HFF-Myc (cell line): Measurements from ENCODE around the gene LRRFIP1.

ENCODE experiments used
- DNase-seq: peaks from one replicate; pipeline ENCODE4 v3.0.0-alpha.2; 2011; ENCODE audit warnings: low read depth; ENCODE audit errors: extremely low read depth
- H3K4me3 ChIP-seq: replicated peaks from 2 replicates; pipeline ENCODE4 v1.5.1; 2011; ENCODE audit warnings: low read depth, mild to moderate bottlenecking, control low read depth, low read length
- TF ChIP-seq, protein P1 (sequence below): IDR thresholded peaks from 2 replicates; pipeline ENCODE4 v1.5.1; 2012; ENCODE audit warnings: mild to moderate bottlenecking, low read depth, low read length, control low read depth; ENCODE audit errors: missing control alignments

LRRFIP1 gene

GRCh38 chr2:237739101-237739500 is 111.7 kb downstream of the LRRFIP1 start:
- TF ChIP-seq, protein P1, sequence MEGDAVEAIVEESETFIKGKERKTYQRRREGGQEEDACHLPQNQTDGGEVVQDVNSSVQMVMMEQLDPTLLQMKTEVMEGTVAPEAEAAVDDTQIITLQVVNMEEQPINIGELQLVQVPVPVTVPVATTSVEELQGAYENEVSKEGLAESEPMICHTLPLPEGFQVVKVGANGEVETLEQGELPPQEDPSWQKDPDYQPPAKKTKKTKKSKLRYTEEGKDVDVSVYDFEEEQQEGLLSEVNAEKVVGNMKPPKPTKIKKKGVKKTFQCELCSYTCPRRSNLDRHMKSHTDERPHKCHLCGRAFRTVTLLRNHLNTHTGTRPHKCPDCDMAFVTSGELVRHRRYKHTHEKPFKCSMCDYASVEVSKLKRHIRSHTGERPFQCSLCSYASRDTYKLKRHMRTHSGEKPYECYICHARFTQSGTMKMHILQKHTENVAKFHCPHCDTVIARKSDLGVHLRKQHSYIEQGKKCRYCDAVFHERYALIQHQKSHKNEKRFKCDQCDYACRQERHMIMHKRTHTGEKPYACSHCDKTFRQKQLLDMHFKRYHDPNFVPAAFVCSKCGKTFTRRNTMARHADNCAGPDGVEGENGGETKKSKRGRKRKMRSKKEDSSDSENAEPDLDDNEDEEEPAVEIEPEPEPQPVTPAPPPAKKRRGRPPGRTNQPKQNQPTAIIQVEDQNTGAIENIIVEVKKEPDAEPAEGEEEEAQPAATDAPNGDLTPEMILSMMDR = no peak
- H3K4me3 ChIP-seq = no peak overlapping the region
- no peak for DNase-seq

- no peak for DNase-seq
- TF ChIP-seq, protein P1 = no peak
Observed at GRCh38 chr2:237742191-237742590, 114.8 kb downstream of the LRRFIP1 start.

DNA sequence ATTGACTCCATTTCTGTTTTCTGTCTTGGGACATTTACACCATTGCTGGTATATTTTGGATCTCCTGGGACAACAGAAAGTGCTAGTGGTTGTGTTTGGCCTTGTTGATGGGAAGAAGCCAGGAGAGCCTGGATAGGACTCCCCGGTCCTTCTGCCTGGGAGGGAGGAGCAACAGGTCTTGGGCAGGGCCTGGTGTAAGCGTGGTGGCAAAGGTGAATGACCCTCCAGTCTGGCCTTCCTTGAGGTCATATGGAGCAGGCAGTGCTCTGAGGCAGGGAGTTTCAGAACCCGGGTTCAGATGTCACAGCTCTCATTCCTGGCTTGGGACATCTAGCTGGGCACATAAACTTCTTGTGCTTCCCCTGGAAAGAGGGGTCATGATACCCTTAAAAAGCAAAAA is 115.2 kb downstream of the LRRFIP1 start:
- DNase-seq = no peak
- H3K4me3 ChIP-seq = no peak overlapping the region
- TF ChIP-seq, protein P1 = no peak

More at GRCh38 chr2:237742191-237742590, 114.8 kb downstream of the LRRFIP1 start:
- no peak overlapping the region for H3K4me3 ChIP-seq

DNA sequence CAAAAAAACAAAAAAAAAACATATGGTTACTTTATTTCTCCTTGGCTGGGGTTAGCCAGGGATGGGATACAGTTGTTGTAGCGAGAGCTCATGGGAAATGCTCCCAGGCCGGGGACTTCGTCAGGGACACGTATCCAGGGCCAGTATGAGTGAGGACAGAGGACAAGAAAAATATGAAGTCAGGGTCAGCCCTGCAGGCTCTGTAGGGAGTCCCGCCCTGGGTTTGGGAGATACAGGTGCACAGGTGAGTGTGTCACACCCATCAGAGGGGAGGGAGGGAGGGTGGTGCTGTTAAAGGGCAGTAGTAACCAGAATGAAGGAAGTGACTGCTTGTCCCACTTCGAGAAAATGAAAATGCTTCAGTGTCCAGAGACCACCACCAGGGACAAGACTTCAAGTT is 115.6 kb downstream of the LRRFIP1 start:
- DNase-seq = no peak
- no peak overlapping the region for H3K4me3 ChIP-seq
- TF ChIP-seq, protein P1 = no peak

DNA sequence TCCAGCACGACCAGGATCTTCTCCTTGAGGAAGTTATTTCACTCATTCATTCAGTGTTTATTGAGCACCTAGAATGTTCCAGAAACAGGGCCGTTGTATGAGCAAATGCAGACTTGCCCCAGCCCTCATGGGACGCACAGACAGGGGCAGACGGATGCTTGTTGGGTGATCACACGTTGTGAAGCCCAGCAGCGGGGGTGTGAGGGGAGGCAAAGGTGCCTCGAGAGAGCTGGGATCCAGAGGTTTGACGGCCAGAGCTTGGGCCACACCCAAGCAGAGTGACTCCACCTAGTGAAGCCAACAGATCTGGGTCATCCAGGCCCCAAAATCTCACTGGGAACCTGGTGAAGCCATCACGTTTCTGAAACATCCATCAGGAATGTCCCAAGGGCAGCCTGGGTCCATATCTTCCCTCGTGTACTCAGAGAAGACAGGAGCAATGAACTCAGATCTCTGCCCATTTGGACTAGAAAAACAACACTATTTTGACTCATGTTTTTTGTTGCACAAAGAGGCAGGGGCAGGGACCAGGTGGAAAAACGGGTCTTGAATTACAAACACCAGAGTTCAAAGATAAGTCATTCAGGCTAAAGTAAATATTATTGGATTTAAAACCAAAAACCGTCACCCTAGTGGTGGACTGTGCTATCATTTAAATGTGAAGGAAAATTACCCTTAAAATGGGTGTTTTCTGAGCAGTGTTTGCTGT is 116.3 kb downstream of the LRRFIP1 start:
- H3K4me3 ChIP-seq = no peak overlapping the region
- no peak for DNase-seq
- TF ChIP-seq, protein P1 = no peak

DNA sequence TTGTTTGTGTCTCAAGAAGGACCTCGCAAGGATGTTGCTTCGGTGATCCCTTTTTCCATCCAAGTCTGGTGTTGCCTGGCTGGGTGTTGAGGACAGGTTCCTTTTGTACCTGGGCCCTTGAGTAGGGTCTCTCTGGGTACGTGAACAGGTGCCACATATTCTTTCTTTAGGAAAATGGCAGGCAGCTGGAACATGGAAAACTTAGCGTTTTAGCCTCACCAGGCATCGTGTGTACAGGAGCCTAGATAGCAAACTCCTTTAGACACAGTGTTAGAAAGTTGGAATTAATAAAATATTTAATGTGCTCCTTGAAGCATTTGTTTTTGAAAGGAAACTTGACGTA is 116.9 kb downstream of the LRRFIP1 start:
- TF ChIP-seq, protein P1 = no peak
- DNase-seq = no peak
- H3K4me3 ChIP-seq = no peak overlapping the region
